ENCODE results near the gene CFAP157.

The CFAP157 gene

DNA sequence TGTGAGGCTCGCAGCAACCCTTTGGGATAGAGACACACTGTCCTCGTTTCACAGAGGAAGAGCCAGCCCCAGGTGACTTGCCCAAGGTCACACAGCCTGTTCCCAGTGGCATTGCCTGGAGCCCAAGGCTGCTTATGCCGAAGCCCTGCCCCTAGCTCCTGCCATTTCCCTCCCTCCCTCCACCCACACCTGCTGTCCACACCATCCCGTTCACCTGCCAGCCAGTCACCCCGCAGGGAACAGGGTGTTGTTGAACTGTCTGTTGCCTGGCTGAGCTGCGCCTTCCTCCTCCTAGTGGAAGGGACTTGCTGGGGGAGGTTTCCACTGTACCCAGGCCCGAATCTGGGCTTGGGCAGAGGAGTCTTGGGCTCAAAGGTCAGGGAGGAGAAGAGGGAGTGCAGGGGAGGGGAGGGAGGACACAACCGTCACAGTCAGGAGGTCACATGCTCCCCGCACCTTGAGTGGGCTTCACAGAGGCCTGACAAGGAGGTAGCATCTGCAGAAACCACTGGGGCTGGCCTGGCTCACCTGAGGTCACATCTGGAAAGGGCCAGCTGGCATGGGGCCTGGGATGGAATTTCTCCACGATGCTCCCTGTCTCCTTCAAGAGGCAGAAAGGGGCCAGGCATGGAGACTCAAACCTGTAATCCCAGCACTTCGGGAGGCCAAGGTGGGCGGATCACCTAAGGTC is 15.4 kb downstream of the CFAP157 start:
- no peak overlapping the region for H3K27ac ChIP-seq (ENCODE audit: low read length)
- peaks cover 8% of the 10 kb centered on the region; the same call in 1 of the 2 replicates for H3K27me3 ChIP-seq (replicated peaks; ENCODE audit: insufficient read depth, low read length)
- H4K20me1 ChIP-seq (ENCODE audit: insufficient read depth, low read length), result no peaks in the 10 kb centered on the region
- H3K79me2 ChIP-seq (ENCODE audit: low read length), result no peaks in the 10 kb centered on the region
- no peaks in the 10 kb centered on the region for H3K9me2 ChIP-seq (replicated peaks; ENCODE audit: insufficient read depth, low read length)
- no peaks in the 10 kb centered on the region for H3F3A ChIP-seq (ENCODE audit: insufficient read depth, low read length)
- H3K36me3 ChIP-seq (replicated peaks; ENCODE audit: insufficient read depth, low read length), result no peaks in the 10 kb centered on the region
- TF ChIP-seq EZH2 (optimal IDR thresholded peaks at IDR 0.05; ENCODE audit: low read depth, low read length), result no peak
- TF ChIP-seq, protein P1, sequence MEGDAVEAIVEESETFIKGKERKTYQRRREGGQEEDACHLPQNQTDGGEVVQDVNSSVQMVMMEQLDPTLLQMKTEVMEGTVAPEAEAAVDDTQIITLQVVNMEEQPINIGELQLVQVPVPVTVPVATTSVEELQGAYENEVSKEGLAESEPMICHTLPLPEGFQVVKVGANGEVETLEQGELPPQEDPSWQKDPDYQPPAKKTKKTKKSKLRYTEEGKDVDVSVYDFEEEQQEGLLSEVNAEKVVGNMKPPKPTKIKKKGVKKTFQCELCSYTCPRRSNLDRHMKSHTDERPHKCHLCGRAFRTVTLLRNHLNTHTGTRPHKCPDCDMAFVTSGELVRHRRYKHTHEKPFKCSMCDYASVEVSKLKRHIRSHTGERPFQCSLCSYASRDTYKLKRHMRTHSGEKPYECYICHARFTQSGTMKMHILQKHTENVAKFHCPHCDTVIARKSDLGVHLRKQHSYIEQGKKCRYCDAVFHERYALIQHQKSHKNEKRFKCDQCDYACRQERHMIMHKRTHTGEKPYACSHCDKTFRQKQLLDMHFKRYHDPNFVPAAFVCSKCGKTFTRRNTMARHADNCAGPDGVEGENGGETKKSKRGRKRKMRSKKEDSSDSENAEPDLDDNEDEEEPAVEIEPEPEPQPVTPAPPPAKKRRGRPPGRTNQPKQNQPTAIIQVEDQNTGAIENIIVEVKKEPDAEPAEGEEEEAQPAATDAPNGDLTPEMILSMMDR (IDR thresholded peaks at IDR 0.05; ENCODE audit: low read length), result no peak
- TF ChIP-seq EZH2phosphoT487 (IDR thresholded peaks at IDR 0.05; ENCODE audit: low read length), result no peak
- H2AFZ ChIP-seq (ENCODE audit: low read length), result no peak overlapping the region
- no peak overlapping the region for H3K4me3 ChIP-seq (ENCODE audit: low read length)
- no peaks in the 10 kb centered on the region for H3K4me1 ChIP-seq (ENCODE audit: low read length)
- no peak overlapping the region for H3K4me2 ChIP-seq (ENCODE audit: low read depth, low read length)
- no peak overlapping the region for H3K9ac ChIP-seq (ENCODE audit: low read length)
- H3K9me3 ChIP-seq (replicated peaks; ENCODE audit: insufficient read depth, low read length), result no peaks in the 10 kb centered on the region
- no peak for DNase-seq

DNA sequence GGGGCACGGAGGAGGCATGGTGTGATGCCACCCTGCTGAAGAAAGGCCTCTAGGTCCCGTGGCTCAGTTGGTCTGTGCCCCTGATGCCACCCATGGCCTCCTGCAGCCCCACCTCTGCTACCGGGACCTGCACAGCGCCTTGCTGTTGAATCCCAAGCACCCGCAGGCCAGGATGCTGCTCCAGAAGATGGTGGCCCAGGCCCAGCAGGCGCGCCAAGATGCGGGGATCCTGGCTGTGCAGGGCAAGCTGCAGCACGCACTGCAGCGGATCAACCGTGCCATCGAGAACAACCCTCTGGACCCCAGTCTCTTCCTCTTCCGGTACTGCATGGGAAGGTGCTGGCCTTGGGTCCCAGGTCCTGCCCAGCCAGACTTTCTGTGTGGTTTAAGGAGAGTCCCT is 16.2 kb downstream of the CFAP157 start:
- no peak overlapping the region for H2AFZ ChIP-seq (ENCODE audit: low read length)
- no peaks in the 10 kb centered on the region for H3F3A ChIP-seq (ENCODE audit: insufficient read depth, low read length)
- H3K4me1 ChIP-seq (ENCODE audit: low read length), result no peaks in the 10 kb centered on the region
- H3K27me3 ChIP-seq (replicated peaks; ENCODE audit: insufficient read depth, low read length), result peaks cover 8% of the 10 kb centered on the region; the same call in 1 of the 2 replicates
- no peak overlapping the region for H3K4me2 ChIP-seq (ENCODE audit: low read depth, low read length)
- no peak overlapping the region for H3K4me3 ChIP-seq (ENCODE audit: low read length)
- no peaks in the 10 kb centered on the region for H3K79me2 ChIP-seq (ENCODE audit: low read length)
- H3K9me2 ChIP-seq (replicated peaks; ENCODE audit: insufficient read depth, low read length), result no peaks in the 10 kb centered on the region
- TF ChIP-seq, protein P1 (IDR thresholded peaks at IDR 0.05; ENCODE audit: low read length), result no peak
- no peaks in the 10 kb centered on the region for H4K20me1 ChIP-seq (ENCODE audit: insufficient read depth, low read length)
- no peaks in the 10 kb centered on the region for H3K9me3 ChIP-seq (replicated peaks; ENCODE audit: insufficient read depth, low read length)
- no peak overlapping the region for H3K27ac ChIP-seq (ENCODE audit: low read length)
- no peak for DNase-seq
- H3K9ac ChIP-seq (ENCODE audit: low read length), result no peak overlapping the region
- no peaks in the 10 kb centered on the region for H3K36me3 ChIP-seq (replicated peaks; ENCODE audit: insufficient read depth, low read length)

DNA sequence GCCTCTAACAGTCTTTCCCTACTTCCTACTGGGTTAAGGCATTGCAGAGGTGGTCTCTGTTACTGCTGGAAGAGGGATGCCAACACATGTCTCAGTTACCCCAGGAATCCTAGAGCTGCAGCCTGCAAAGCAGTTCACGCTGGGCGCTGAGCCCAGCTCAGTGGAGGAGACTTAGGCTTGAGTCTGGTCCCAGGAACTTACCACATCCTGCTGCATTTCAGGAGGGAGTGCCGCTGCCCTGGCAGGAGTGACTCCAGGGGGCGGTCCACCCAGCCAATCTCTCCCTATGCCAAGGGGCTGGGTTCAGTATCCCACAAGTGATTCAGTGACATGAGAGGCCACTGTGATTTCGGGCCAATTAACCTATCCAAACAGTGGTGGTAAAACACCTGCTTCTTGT is 16.7 kb downstream of the CFAP157 start:
- TF ChIP-seq EZH2phosphoT487 (IDR thresholded peaks at IDR 0.05; ENCODE audit: low read length), result no peak
- TF ChIP-seq, protein P1 (IDR thresholded peaks at IDR 0.05; ENCODE audit: low read length), result no peak
- TF ChIP-seq EZH2 (optimal IDR thresholded peaks at IDR 0.05; ENCODE audit: low read depth, low read length), result no peak
- Histone ChIP-seq H3K9ac (ENCODE audit: low read length) (no peak overlapping the region), H3K36me3 (replicated peaks; ENCODE audit: insufficient read depth, low read length) (no peaks in the 10 kb centered on the region), H3K79me2 (ENCODE audit: low read length) (no peaks in the 10 kb centered on the region), H3F3A (ENCODE audit: insufficient read depth, low read length) (no peaks in the 10 kb centered on the region), H3K27me3 (replicated peaks; ENCODE audit: insufficient read depth, low read length) (peaks cover 8% of the 10 kb centered on the region; the same call in 1 of the 2 replicates), H3K9me2 (replicated peaks; ENCODE audit: insufficient read depth, low read length) (no peaks in the 10 kb centered on the region), H3K27ac (ENCODE audit: low read length) (no peak overlapping the region), H2AFZ (ENCODE audit: low read length) (no peak overlapping the region), H3K9me3 (replicated peaks; ENCODE audit: insufficient read depth, low read length) (no peaks in the 10 kb centered on the region), H4K20me1 (ENCODE audit: insufficient read depth, low read length) (no peaks in the 10 kb centered on the region), H3K4me1 (ENCODE audit: low read length) (no peaks in the 10 kb centered on the region), H3K4me2 (ENCODE audit: low read depth, low read length) (no peak overlapping the region), H3K4me3 (ENCODE audit: low read length) (no peak overlapping the region)
- DNase-seq, result no peak

Data from MM.1S (cell line).